Measurements from ENCODE around the gene PM20D2.

Gene PM20D2

GRCh38 chr6:89145091-89145955 is 532 bp upstream of the PM20D2 start:
- DNase-seq (ENCODE audit: low read depth in 2 of 2) = peak; percentile 1 to 23

GRCh38 chr6:89146718-89147700 is 1.2 kb downstream of the PM20D2 start:
- peak in 1 of 2 donors; percentile 30 for DNase-seq (ENCODE audit: low read depth in 2 of 2)

GRCh38 chr6:89148016-89148750 is 2.3 kb downstream of the PM20D2 start:
- DNase-seq (ENCODE audit: low read depth in 2 of 2) = peak; percentile 25 to 26

- DNase-seq (ENCODE audit: low read depth in 2 of 2) = no peak
Measured at GRCh38 chr6:89154131-89154530, 8.3 kb downstream of the PM20D2 start.

- DNase-seq (ENCODE audit: low read depth in 2 of 2) = no peak
Measured at GRCh38 chr6:89160331-89161092, 14.7 kb downstream of the PM20D2 start.

- DNase-seq (ENCODE audit: low read depth in 2 of 2) = no peak
Measured at GRCh38 chr6:89161326-89162046, 15.6 kb downstream of the PM20D2 start.

- no peak for DNase-seq (ENCODE audit: low read depth in 2 of 2)
Measured at GRCh38 chr6:89162047-89162371, 16.2 kb downstream of the PM20D2 start.

GRCh38 chr6:89172131-89172530 is 26.3 kb downstream of the PM20D2 start:
- DNase-seq (ENCODE audit: low read depth in 2 of 2) = no peak

- DNase-seq (ENCODE audit: low read depth in 2 of 2) = no peak
Measured at GRCh38 chr6:89173634-89174033, 27.8 kb downstream of the PM20D2 start.

- DNase-seq (ENCODE audit: low read depth in 2 of 2) = no peak
Measured at GRCh38 chr6:89180112-89180511, 34.3 kb downstream of the PM20D2 start.

- DNase-seq (ENCODE audit: low read depth in 2 of 2) = no peak
Measured at GRCh38 chr6:89180971-89181370, 35.1 kb downstream of the PM20D2 start.

GRCh38 chr6:89183294-89183693 is 37.4 kb downstream of the PM20D2 start:
- DNase-seq (ENCODE audit: low read depth in 2 of 2) = no peak

- DNase-seq (ENCODE audit: low read depth in 2 of 2) = no peak
Measured at GRCh38 chr6:89184344-89184743, 38.5 kb downstream of the PM20D2 start.

- DNase-seq (ENCODE audit: low read depth in 2 of 2) = no peak
Measured at GRCh38 chr6:89186762-89187161, 40.9 kb downstream of the PM20D2 start.

- no peak for DNase-seq (ENCODE audit: low read depth in 2 of 2)
Measured at GRCh38 chr6:89187504-89187903, 41.6 kb downstream of the PM20D2 start.

- DNase-seq (ENCODE audit: low read depth in 2 of 2) = no peak
Measured at GRCh38 chr6:89190741-89191140, 44.9 kb downstream of the PM20D2 start.

- DNase-seq (ENCODE audit: low read depth in 2 of 2) = no peak
Measured at GRCh38 chr6:89194559-89194958, 48.7 kb downstream of the PM20D2 start.

GRCh38 chr6:89197141-89197540 is 51.3 kb downstream of the PM20D2 start:
- DNase-seq (ENCODE audit: low read depth in 2 of 2) = no peak

GRCh38 chr6:89198235-89198634 is 52.4 kb downstream of the PM20D2 start:
- no peak for DNase-seq (ENCODE audit: low read depth in 2 of 2)

- DNase-seq (ENCODE audit: low read depth in 2 of 2) = no peak
Measured at GRCh38 chr6:89199579-89199978, 53.7 kb downstream of the PM20D2 start.

Measured in stimulated activated CD4-positive, alpha-beta T cell treated with anti-CD3 and anti-CD28 coated beads, Interleukin-4, amount 100 ng/mL, for 48 hours (primary cell).